ENCODE data around the gene ITGA2B. TPM values are rescaled to one million over a fixed set of nuclear protein-coding genes. Genes with fewer than 3 reads are reported as not detected.

The ITGA2B gene
- total RNA-seq, 1 experiment from 2014 or later, result 8.3 TPM

GRCh38 chr17:44352828-44353671 is 36.4 kb downstream of the ITGA2B start:
- Histone ChIP-seq H3K56ac (ENCODE audit: insufficient read length, low read depth, low read length) (no peak overlapping the region), H2AFZ (ENCODE audit: low read length) (no peak overlapping the region), H3K27me3 (ENCODE audit: insufficient read depth, low read length) (no peaks in the 10 kb centered on the region), H3K27ac (ENCODE audit: insufficient read length, low read depth, low read length) (no peak overlapping the region), H3K9me3 (ENCODE audit: control insufficient read depth, low read depth, low read length) (no peaks in the 10 kb centered on the region), H2BK120ac (ENCODE audit: low read depth, low read length, poor library complexity, severe bottlenecking) (no peak overlapping the region), H3K23me2 (ENCODE audit: insufficient read length, low read depth, low read length, poor library complexity, severe bottlenecking) (peaks cover 3% of the 10 kb centered on the region), H3K14ac (ENCODE audit: insufficient read depth, low read length) (no peak overlapping the region), H3K9ac (ENCODE audit: extremely low read depth, insufficient read length, low read length) (no peak overlapping the region), H3K79me1 (ENCODE audit: insufficient read depth, low read depth, low read length, poor library complexity, severe bottlenecking) (no peaks in the 10 kb centered on the region), H4K91ac (ENCODE audit: insufficient read length, low read depth, low read length) (no peak overlapping the region), H3K4me1 (ENCODE audit: insufficient read depth, low read length) (no peaks in the 10 kb centered on the region), H4K5ac (ENCODE audit: insufficient read length, low read depth, low read length) (no peak overlapping the region), H3K4ac (ENCODE audit: low read depth, low read length) (no peak overlapping the region), H3K4me2 (ENCODE audit: insufficient read depth, insufficient read length, low read length) (peak overlapping the region; percentile 45), H3T11ph (ENCODE audit: low read length) (no peak overlapping the region), H2AK5ac (ENCODE audit: insufficient read length, low read length) (no peak overlapping the region), H2BK15ac (ENCODE audit: low read depth, low read length) (no peak overlapping the region), H2BK12ac (ENCODE audit: insufficient read length, low read depth, low read length) (no peak overlapping the region), H3K23ac (ENCODE audit: insufficient read length, low read depth, low read length) (no peak overlapping the region), H4K8ac (replicated peaks; ENCODE audit: insufficient read length, low read depth, low read length) (no peak overlapping the region), H3K18ac (ENCODE audit: insufficient read length, low read depth, low read length) (no peak overlapping the region), H2BK5ac (ENCODE audit: insufficient read length, low read length) (no peak overlapping the region), H2BK20ac (ENCODE audit: low read depth, low read length, poor library complexity, severe bottlenecking) (no peak overlapping the region), H4K20me1 (ENCODE audit: control insufficient read depth, insufficient read depth, insufficient read length) (no peaks in the 10 kb centered on the region), H3K79me2 (ENCODE audit: insufficient read depth, low read length) (no peaks in the 10 kb centered on the region)
- H3K4me3 Mint-ChIP-seq, result peak overlapping the region; percentile 52 to 77
- WGBS (ENCODE audit: extremely low coverage, insufficient read length, low lambda C conversion rate), result no CpG with 5 or more reads among the region's 22 CpGs
- H3K9me3 Mint-ChIP-seq, result no peaks in the 10 kb centered on the region; a peak in 1 of 5 replicates
- peaks cover 5% of the 10 kb centered on the region; the same call in 1 of the 2 replicates for H3K27me3 Mint-ChIP-seq (ENCODE audit: low read depth)
- no peak overlapping the region for H3K27ac Mint-ChIP-seq
- H3K36me3 Mint-ChIP-seq (ENCODE audit: insufficient read depth in 1 of 3, low read depth in 3 of 3), result peaks cover 3 to 17% (median 6%) of the 10 kb centered on the region in 3 experiments; a peak in 6 of 7 replicates
- peaks cover 0 to 8% of the 10 kb centered on the region in 2 experiments; a peak in 2 of 4 replicates for H3K4me1 Mint-ChIP-seq
- DNase-seq, result peak; percentile 45
- TF ChIP-seq CTCF (conservative IDR thresholded peaks at IDR 0.05), result no peak

All from H9 (cell line).